GM10266 (cell line): ENCODE results near the gene TRPM3.

Experiments
- DNase-seq: peaks from one replicate; pipeline ENCODE4 v3.0.0; 2012; ENCODE audit errors: extremely low spot score
- CTCF ChIP-seq: IDR thresholded peaks from 2 replicates; pipeline ENCODE4 v1.5.1; 2012; ENCODE audit warnings: mild to moderate bottlenecking, low read depth; ENCODE audit not compliant: control insufficient read depth, insufficient read depth; ENCODE audit errors: missing control alignments

TRPM3 gene

DNA sequence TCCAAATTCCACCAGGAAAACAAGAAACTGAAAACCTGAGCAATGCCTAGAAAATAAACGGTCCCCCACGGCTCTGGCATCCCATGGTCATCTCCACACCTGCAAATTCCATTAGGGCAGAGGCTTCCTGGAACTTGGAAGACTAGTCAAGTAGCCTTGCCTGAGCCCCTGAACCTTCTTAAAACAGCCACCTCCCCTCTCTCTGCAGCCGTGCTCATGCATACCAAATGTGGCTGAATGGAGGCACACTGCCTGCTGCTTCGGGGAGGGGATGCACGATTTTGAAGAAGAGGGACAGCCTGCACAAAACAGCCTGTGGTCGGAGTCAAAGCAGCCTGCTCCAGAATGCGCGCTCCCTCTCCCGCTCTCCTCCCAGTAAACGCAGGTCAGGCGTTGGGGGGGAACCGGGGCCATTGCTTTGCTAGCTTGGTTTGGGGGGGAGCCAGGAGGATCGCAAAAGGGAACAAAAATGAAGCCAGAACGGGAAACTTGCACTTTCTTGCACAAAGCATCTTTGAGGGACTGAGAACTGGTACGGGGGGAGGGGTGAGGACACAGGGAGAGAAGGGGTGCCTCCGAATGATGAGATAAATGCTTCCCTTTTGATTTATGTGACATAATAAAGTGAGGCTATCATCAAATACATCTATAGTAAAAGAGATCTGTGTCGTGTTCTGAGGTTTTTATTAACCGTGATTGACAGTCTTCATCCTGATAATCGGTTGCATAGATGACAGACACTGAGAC is at the start of gene TRPM3:
TSS of gene TRPM3 (minus strand) at position 347 of the 747 bp plus-strand sequence. CDS start at position 80, 267 bp downstream.
- no peak for DNase-seq
- no peak for TF ChIP-seq CTCF

DNA sequence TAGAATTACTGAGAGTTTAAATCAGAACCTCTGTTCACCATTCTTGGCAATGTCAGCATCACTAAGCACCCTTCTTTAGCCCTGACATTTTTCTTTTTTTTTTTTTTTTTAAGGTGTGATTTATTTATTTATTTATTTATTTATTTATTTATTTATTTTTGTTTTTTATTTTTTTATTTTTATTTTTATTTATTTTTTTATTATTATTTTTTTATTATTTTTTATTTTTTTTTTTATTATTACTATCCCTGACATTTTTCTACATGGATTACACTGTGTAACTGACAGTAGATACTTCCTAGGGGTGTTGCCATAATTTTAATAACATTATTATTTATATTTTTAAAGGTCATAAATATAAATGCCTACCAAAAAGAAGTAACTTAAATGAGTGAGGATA is 47.0 kb upstream of the TRPM3 start:
- no peak for TF ChIP-seq CTCF
- no peak for DNase-seq

GRCh38 chr9:71162126-71162525 is 40.7 kb upstream of the TRPM3 start:
- no peak for DNase-seq
- TF ChIP-seq CTCF: no peak

GRCh38 chr9:71157731-71158130 is 36.3 kb upstream of the TRPM3 start:
- DNase-seq: no peak
- no peak for TF ChIP-seq CTCF

DNA sequence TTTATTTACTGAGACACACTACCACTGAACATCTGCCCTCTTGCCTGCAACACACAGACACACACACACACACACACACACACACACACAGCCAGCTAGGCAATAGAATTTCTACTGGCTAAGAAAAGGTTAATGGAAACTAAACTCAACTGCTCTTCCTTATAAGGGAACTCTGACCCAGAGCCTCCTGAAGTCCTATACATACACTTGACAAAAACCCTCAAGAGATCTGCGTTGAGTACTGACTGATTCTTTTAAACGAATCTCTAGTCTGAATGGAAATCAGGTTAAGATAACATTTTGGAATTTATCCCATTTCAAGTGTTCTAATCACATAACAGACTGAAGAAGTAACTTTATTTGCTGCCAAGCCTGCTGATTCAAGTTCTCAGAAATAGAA is 25.9 kb upstream of the TRPM3 start:
- no peak for TF ChIP-seq CTCF

DNA sequence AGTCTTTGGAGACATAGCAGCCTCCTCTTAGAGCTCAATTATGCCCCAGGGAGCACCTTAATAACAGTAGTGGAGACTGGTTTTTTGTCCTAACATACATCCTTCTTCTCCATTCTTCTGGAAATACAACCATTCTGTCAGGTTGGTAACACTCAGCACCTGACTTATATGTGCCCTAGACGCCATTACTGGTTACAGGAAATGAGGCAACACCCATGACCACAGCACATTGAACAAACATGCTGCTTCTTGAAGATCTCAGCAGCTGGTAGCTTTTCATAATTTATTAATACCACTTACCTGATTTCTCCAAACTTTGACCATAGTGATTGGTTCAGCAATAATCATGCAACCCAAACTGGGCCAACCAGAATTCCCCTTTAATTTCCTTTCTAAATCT is 25.1 kb upstream of the TRPM3 start:
- no peak for DNase-seq
- TF ChIP-seq CTCF: no peak

More for the DNA sequence above, 25.9 kb upstream of the TRPM3 start:
- no peak for DNase-seq

- DNase-seq: no peak
These were observed 23.8 kb upstream of the TRPM3 start for GRCh38 chr9:71145179-71145578.

More at GRCh38 chr9:71145179-71145578, 23.8 kb upstream of the TRPM3 start:
- no peak for TF ChIP-seq CTCF
